ENCODE data around the gene GRHL3.

DNA sequence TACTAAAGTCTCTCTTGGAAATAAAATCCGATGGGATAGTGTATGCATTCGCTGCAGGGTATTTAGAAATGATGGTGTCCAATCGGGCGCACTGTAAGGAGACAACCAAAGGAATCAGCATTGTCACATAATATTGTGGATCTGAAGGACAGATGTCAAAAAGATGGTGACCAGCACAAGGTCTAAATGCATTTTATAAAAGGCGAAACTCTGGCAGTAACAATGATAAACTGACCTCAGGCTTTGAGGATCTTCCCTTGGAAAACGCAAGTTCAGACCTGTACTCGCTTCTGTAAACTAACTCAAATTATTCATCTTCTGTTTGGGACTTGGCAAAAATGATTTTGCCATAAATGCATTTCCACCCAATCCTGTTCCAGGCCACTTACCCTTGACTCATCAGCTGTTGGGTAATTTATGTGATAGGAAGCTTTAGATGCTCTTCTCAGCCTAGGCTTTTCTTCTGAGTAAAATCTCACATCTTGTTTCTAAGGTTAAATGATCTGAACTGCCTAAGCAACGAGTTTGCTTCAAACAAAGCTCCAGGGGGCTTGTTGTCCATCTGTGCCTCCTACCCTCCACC lies 60.7 kb downstream of the GRHL3 start:
- TF ChIP-seq, protein P1, sequence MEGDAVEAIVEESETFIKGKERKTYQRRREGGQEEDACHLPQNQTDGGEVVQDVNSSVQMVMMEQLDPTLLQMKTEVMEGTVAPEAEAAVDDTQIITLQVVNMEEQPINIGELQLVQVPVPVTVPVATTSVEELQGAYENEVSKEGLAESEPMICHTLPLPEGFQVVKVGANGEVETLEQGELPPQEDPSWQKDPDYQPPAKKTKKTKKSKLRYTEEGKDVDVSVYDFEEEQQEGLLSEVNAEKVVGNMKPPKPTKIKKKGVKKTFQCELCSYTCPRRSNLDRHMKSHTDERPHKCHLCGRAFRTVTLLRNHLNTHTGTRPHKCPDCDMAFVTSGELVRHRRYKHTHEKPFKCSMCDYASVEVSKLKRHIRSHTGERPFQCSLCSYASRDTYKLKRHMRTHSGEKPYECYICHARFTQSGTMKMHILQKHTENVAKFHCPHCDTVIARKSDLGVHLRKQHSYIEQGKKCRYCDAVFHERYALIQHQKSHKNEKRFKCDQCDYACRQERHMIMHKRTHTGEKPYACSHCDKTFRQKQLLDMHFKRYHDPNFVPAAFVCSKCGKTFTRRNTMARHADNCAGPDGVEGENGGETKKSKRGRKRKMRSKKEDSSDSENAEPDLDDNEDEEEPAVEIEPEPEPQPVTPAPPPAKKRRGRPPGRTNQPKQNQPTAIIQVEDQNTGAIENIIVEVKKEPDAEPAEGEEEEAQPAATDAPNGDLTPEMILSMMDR (IDR thresholded peaks at IDR 0.05), result no peak
- TF ChIP-seq POLR2A (IDR thresholded peaks at IDR 0.05), result no peak
